Mucosa of gallbladder (tissue), 1 donor: Measurements from ENCODE around the gene TMEM232. TPM values are rescaled to one million over a fixed set of nuclear protein-coding genes. Genes with fewer than 3 reads are reported as not detected.
"Not testable (repeated sequence)": the region's sequence is repeated elsewhere in the genome, so short reads cannot be mapped to it uniquely, and the experiment has no call there.

Experiments
- DNase-seq: peaks from one replicate; pipeline ENCODE4 v3.0.0-alpha.2; 2020; ENCODE audit warnings: low spot score
- total RNA-seq: library from RNA; stranded (reverse); gene quantifications from one replicate; pipeline ENCODE4 v1.2.1, GENCODE V29; 2021
- donor health status: DM: no; HTN: no; CAD: no.

TMEM232 gene
- total RNA-seq, result 4.1 TPM

DNA sequence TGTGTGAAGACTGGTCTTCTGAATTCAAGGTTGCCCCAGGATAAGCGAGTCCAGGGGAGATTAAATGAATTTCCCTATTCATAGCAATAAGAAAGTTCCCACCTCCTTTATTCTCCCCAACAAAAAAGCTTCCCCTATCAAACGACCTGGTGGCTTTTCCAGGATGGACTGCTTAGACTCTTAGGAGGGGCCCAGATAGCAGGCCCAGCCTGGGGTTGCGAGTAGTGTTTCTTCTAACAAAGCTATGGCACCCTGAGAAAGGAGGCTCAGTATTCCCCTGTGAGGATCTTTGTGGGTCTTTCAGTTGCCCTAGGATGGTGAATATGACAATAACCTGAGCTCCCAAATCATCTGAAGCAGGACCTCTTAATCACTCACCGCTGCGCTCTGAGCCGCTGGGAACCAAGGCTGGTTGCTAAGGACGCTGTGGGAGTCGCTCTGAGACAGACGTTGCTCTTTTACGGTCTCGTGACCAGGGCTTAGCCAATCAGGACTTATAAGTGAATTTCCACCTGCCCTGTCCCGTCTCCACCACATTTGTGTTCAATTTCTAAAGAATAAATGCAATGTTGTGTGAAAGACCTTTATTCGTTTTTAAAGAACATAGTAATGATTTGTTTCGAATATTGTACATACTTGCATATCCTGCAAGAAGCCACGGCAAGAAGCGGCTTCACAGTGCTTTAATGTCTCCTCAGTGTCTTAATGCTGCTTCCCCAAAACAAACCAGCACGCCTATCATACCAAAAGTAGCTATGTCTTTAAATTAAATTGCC, at the start of gene TMEM232:
Gene TMEM232 (minus strand): TSS at position 423 of the 776 bp plus-strand sequence. CDS start 59,319 bp downstream, outside the sequence.
- DNase-seq, result peak; percentile 82

DNA sequence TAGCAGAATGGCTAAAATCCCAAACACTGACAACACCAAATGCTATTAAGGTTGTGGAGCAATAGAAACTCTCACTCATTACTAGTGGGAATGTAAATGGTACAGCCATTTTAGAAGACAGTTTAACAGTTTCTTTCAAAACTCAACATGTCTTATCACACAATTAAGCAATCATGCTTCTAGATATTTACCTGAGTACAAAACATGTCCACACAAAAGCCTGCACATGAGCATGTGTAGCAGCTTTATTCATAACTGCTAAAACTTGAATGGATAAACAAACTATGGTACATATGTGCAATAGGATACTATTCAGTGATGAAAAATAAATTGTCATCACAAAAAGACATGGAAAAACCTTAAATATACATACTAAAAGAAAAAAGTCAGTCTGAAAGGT, 43.8 kb upstream of the TMEM232 start:
- DNase-seq, result no peak

- DNase-seq, result no peak
Observed at GRCh38 chr5:110769000-110769681, 42.7 kb upstream of the TMEM232 start.

- no peak for DNase-seq
Observed at GRCh38 chr5:110768138-110768860, 41.8 kb upstream of the TMEM232 start.

GRCh38 chr5:110760158-110760557, 33.7 kb upstream of the TMEM232 start:
- DNase-seq, result no peak

DNA sequence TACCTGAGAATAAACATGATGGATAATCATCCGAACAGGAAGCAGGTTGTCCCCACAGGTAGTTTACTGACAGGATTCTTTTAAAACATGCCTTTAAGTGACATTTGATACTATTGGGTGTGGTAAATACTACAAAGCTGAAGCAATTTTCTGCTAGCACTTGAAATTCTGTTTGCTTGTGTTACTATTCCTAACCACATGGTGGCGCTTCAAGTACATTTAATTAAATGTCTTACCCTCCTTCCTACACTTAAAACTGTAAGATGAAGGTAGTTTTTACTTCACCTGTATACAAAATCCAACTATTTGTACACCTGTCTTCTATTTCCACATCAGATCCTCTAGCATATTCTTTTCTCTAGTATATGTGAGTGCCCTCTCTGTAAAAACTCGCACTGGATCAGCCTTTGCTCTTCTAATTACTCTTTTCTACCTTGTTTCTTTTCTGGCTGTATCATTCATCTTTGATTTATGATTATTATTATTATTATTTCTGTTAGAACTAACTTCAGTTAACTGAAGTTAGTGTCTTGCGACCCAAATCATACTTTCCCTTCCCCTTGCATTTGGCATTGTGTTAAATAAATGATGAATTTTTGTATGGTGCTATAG, 30.8 kb upstream of the TMEM232 start:
- peak; percentile 21 for DNase-seq

- no peak for DNase-seq
Observed at GRCh38 chr5:110754181-110754580, 27.7 kb upstream of the TMEM232 start.

DNA sequence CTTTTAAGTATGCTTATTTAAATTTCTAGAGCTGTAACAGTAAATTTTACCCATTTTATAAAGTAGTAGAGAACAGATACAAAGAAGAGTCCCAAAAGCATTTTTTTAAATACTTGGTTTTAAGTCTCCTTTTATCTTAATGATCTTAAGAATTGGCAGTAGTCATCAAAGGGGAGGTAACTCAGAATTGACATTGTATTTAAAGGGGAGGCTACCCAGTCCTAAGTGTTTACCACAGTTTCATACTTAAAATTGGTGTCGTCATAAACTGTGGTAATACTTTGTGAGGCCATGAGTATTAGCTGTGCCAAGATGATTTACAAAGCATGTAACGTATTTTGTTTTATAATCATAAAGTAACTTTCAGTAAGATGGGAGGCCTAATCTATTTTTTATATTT, 27.1 kb upstream of the TMEM232 start:
- no peak for DNase-seq

DNA sequence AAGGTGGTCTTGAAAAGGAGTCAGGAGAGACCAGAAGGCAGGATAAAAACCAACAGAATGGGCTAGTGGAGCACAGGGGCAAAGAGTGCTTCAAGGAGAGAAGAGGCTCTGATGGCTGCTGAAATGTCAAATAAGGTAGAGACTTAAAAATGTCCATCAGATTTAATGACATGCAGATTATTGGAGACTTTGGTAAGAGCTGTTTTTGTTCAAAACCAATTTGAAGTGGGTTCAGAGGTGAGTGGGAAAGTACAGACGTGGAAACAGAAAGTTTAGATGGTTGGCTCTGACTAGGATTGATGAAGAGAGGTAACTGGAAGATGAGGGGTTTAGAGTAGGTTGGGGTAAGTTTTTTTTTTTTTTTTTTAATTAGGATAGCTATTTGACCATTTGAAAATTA, 26.5 kb upstream of the TMEM232 start:
- DNase-seq, result no peak

DNA sequence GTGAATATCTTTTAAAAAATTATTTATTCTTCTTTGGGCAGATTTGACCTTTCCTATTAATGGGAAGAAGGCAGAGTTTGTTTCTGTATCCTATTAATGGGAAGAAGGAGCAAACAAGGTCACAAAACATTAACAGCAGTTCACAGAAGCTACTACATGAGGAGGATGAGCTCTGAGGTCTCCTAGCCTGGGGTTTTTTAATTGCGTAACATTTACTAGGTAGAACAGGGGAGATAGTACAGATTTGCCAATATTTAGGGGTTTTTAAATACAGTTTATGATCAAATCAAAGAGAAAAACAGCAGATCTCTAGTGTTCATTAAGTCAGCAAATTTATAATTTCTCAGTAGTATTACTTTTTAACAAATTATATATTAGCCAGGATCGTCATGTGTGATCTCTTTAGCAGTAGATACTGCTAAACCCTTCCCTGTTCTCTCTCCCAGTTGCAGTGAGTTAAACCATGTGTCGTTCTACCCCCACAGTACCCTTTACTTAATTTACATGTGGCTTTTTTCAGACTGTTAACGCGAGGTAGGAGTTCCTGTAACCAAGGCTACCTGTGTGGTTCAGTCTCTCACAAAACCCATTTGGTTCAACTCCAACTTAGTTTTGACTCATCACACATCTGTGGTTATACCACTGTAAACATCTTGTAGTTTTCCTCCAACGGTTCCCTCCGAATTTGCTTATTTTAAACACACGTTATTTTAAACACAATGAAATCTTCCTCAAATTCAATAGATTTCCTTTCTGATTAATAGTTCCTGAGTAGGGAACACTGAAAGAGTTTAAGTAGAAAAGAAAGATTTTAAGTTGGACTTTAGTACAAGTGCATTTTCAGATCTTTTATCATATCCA, 25.7 kb upstream of the TMEM232 start:
- no peak for DNase-seq

DNA sequence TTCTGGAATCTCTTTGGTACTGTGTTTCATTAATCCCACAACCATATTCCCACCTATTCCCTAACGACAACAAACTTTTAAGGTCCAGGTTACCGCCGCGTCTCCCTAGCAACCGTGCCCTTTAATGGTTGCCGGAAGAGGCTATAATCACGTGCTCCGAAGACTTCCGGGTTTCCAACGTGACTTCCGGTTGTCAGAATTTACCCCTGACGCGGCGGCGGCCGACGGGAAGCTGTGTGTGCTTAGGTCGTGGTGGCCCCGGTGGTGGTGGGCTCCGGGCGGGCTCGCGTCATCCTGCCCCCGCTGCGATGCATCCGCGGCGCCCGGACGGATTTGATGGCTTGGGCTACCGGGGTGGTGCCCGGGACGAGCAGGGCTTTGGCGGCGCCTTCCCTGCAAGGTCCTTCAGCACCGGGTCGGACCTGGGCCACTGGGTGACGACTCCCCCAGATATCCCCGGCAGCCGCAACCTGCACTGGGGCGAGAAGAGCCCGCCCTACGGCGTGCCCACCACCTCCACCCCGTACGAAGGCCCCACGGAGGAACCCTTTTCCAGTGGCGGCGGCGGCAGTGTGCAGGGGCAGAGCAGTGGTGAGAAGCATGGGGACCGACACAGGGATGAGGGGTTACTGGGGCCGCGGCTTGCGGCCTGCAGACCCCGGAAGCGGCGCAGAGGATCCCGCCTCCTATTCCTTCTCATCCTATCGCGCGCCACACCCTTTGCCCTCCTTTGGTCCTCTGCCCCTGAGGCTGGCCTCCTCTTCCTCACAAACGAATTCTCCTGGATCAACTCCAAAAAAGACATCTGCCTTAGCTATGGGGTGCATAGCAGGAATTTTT, 12.6 kb upstream of the TMEM232 start, which contains the start of gene SLC25A46:
Gene SLC25A46 (plus strand): TSS at position 196 of the 840 bp plus-strand sequence. CDS start 113 bp downstream, at position 309.
- peak; percentile 91 for DNase-seq

DNA sequence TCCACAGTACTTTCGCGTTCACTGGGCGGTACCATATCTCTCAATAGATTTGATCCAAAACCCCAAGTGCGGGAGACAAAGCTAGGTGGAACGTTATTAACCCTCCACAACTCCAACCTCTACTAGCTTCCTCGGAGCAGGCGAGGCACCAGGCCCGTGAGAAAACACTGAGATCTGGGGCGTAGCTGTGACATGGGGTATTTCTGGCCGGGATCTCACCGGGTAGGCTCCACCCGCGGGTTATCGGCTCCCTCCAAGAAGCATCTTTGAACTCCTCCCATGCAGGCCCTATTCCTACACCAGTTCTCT, 12.0 kb upstream of the TMEM232 start:
- no peak for DNase-seq

DNA sequence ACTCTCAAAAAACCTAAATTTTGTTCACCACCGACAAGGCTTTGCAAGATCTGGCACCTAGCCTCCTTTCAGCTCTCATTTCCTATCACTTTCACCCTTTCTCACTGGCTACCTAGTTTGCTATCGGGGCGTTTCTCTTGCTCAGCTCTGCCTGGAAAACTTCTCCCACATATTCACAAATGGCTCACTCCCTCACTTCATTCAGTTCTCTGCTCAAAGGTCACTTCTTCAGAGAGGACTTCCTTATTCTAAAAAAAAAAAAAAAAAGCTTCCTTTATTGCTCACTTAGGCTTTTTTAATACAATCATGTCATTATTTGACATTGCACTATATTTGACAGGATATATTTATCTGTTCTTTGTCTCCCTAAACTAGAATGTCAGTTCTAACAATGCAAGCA, 10.3 kb upstream of the TMEM232 start:
- DNase-seq, result peak; percentile 18

DNA sequence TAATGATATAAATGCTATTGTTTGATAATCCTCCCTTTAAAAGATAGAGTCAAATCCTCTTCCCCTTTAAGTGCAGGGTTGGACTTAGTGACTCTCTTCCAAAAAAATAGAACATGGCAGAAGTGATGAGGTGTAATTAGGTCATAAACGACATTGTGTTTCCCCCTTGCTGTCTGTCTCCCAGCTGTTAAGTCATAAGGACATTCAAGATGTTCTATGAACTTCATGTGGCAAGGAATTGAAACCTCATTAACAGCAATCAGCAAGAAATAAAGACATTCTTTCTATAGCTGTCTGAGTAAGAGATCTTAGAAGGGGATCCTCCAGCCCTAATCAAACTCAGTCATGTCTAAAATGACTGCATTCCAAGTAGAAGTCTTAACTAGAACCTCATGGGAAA, 9.1 kb upstream of the TMEM232 start:
- no peak for DNase-seq

- DNase-seq, result no peak
Observed at GRCh38 chr5:110734101-110734500, 7.6 kb upstream of the TMEM232 start.

- not testable (repeated sequence) for DNase-seq
Observed at GRCh38 chr5:110731499-110731898, 5.0 kb upstream of the TMEM232 start.

DNA sequence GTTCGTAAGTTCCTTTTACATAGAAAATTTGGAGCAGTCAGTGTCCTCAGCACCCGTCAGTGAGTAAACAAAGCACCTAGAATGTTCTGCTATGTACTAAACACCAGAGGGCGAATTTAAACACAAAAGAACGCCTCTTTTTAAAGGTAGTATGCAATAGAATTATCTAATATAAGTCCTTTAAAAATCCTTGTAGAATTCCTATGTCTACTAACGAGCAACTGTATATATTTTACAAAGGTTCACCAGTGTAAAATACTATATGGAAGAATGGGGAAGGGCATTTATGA, 499 bp upstream of the TMEM232 start:
- DNase-seq, result no peak

- no peak for DNase-seq
Observed at GRCh38 chr5:110718311-110718710, 8.2 kb downstream of the TMEM232 start.

DNA sequence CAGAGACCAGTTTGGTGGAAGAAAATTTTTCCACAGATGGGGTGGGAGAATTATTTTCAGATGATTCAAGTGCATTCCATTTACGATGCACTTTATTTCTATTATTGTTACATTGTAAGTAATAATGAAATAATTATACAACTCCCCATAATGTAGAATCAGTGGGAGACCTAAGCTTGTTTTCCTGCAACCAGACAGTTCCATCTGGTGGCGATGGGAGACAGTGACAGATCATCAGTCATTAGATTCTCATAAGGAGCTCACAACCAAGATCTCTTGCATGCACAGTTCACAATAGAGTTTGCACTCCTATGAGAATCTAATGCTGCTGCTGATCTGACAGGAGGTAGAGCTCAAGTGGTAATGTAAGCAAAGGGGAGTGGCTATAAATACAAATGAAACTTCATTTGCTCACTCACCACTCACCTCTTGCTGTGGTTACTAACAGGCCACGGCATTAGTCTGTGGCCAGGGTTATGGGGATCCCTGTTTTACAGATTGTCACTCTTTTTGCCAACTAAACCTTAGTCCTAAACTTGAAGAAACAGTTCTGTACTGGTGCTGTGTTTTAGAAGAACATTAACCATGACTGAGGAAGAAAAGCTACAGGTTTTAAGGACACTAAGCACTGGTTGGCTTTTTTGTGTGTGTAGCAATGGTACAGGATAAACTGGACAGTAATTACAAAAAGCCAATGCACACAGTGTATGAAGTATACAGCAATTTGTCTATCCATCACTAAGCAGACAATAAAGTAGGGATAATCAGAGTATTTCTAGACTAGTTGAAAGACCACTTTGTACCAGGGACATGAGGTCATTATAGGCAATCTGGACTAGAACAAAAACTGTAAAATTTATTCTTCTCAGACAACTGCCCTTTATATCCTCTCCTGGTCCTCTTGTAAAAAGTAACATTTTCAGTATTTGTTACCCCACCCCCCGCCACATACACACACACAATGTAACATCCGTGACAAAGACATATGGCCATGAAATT, 9.9 kb downstream of the TMEM232 start:
- DNase-seq, result no peak
